Ascending aorta (tissue), 2 donors: ENCODE results near the gene CDC37L1. TPM values are rescaled to one million over a fixed set of nuclear protein-coding genes. Genes with fewer than 3 reads are reported as not detected.

Source experiments
- DNase-seq, 2 donors: peaks; one replicate each; pipeline ENCODE4 v3.0.0-alpha.2; 2019; ENCODE audit warnings: low spot score in 2 of 2
- H3K27ac ChIP-seq, 2 donors: fragments of 200-600 bp; sonication (generic); one replicate each; pipeline ENCODE4 v1.5.1; 2016 to 2017; ENCODE audit warnings: mild to moderate bottlenecking in 1 of 2
- H3K27me3 ChIP-seq: fragments of 200-600 bp; sonication (generic); one replicate; pipeline ENCODE4 v1.5.1; 2017
- H3K36me3 ChIP-seq, 2 donors: fragments of 200-600 bp; sonication (generic); one replicate each; pipeline ENCODE4 v1.5.1; 2016
- H3K4me1 ChIP-seq, 2 donors: fragments of 200-600 bp; sonication (generic); one replicate each; pipeline ENCODE4 v1.5.1; 2016 to 2017; ENCODE audit warnings: mild to moderate bottlenecking in 1 of 2
- H3K4me3 ChIP-seq, 2 donors: fragments of 200-600 bp; sonication (generic); one replicate each; pipeline ENCODE4 v1.5.1; 2016 to 2017; ENCODE audit warnings: mild to moderate bottlenecking in 1 of 2
- H3K9me3 ChIP-seq, 2 donors: fragments of 200-600 bp; sonication (generic); one replicate each; pipeline ENCODE4 v1.5.1; 2016
- intact Hi-C: fragments of 100-400 bp; cut with DNase I; formaldehyde crosslinking; loops from one replicate; pipeline ENCODE4 v1.15.1; 2023
- total RNA-seq: library from RNA; depleted of rRNA; stranded (reverse); fragments of >200 nt; gene quantifications from one replicate; pipeline ENCODE4 v1.1.0, GENCODE V29; 2016
- TF ChIP-seq, protein P1 (sequence below), 3 experiments: fragments of 200-600 bp in 2 of 3; fragments of 450-650 bp in 1 of 3; sonication (generic) in 2 of 3; IDR thresholded peaks; one replicate each; pipeline ENCODE4 v1.5.1; 2016 to 2019; ENCODE audit warnings: antibody characterized with exemption in 3 of 3, mild to moderate bottlenecking in 1 of 3, moderate library complexity in 1 of 3

CDC37L1 gene
- total RNA-seq, 1 donor from 2014 or later: 17.2 TPM

DNA sequence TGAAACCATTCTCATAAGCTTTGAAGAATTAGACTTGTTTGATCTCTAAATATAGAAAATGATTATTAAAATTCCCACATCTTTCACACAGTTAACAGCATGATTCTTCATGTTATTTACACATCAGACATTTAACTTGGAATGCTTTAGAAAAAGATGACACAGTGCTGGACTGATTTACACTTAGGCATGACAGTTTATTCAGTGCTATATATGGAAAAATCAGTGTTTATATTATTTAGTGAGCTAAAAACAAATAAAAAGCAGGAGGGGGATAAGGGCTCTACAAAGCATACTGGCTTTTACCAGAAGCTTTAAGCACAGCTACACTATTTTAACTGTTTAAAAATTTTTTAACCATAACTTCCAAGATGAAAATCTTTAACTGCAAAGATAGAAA is 30.0 kb downstream of the CDC37L1 start:
- Histone ChIP-seq H3K4me3 (no peak overlapping the region), H3K27me3 (no peaks in the 10 kb centered on the region), H3K36me3 (peaks cover 12 to 33% of the 10 kb centered on the region in 2 donors), H3K9me3 (no peaks in the 10 kb centered on the region), H3K4me1 (no peaks in the 10 kb centered on the region), H3K27ac (no peak overlapping the region)
- intact Hi-C loops: no loop called here
- DNase-seq: no peak
- TF ChIP-seq, protein P1, sequence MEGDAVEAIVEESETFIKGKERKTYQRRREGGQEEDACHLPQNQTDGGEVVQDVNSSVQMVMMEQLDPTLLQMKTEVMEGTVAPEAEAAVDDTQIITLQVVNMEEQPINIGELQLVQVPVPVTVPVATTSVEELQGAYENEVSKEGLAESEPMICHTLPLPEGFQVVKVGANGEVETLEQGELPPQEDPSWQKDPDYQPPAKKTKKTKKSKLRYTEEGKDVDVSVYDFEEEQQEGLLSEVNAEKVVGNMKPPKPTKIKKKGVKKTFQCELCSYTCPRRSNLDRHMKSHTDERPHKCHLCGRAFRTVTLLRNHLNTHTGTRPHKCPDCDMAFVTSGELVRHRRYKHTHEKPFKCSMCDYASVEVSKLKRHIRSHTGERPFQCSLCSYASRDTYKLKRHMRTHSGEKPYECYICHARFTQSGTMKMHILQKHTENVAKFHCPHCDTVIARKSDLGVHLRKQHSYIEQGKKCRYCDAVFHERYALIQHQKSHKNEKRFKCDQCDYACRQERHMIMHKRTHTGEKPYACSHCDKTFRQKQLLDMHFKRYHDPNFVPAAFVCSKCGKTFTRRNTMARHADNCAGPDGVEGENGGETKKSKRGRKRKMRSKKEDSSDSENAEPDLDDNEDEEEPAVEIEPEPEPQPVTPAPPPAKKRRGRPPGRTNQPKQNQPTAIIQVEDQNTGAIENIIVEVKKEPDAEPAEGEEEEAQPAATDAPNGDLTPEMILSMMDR (IDR thresholded peaks at IDR 0.05): no peak

DNA sequence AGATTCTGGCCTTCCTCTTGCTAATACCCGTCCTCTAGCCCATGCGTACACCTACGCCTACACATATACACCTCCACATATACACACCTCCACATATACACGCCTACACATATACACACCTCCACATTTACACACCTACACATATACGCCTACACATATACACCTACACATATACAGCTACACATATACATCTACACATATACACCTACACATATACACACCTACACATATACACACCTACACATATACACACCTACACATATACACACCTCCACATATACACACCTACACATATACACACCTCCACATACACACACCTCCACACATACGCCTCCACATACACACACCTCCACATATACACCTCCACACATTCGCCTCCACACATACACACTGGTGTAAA is 34.5 kb downstream of the CDC37L1 start:
- Histone ChIP-seq H3K4me1 (no peaks in the 10 kb centered on the region), H3K4me3 (no peak overlapping the region), H3K27ac (no peak overlapping the region), H3K36me3 (peaks cover 25 to 43% of the 10 kb centered on the region in 2 donors), H3K9me3 (no peaks in the 10 kb centered on the region), H3K27me3 (no peaks in the 10 kb centered on the region)
- TF ChIP-seq, protein P1 (IDR thresholded peaks at IDR 0.05): no peak
- DNase-seq: no peak
- intact Hi-C loops: no loop called here

DNA sequence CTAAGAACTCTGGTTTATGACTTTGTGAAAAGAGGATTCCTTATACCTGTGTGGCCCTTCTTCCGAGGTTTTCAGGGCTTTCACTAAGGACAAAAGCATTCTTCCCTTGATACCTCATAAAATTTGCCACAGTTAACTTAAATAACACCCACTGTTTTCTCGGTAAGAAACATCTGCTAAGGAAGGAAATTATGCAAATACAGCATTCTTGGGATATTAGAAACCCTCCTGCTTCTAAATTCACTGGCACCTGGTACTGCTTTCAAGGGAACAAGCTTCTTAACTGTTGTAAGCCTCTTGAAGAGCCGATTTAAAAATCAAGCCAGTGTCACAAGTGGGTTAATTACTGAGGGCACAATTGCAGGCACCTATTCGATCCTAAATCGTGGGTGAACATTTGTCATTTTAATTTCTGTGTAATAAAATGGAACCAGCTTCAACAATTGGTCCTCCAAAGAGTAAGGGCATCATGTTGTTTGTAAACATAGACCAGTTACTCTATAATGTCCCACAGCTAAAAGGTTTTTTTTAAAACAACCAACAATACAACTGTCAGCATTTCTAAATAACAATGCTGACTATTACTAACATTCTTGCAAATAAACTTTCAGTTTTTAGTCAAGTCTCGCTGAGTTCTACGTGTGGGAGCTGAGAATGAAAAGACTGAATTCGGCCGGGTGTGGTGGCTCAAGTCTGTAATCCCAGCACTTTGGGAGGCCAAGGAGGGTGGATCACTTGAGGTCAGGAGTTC is 35.1 kb downstream of the CDC37L1 start:
- no peaks in the 10 kb centered on the region for H3K9me3 ChIP-seq
- H3K36me3 ChIP-seq: peaks cover 31 to 49% of the 10 kb centered on the region in 2 donors
- no peaks in the 10 kb centered on the region for H3K4me1 ChIP-seq
- H3K27ac ChIP-seq: no peak overlapping the region
- TF ChIP-seq, protein P1 (IDR thresholded peaks at IDR 0.05): no peak
- intact Hi-C loops: no loop called here
- no peak overlapping the region for H3K4me3 ChIP-seq
- DNase-seq: no peak
- H3K27me3 ChIP-seq: no peaks in the 10 kb centered on the region

DNA sequence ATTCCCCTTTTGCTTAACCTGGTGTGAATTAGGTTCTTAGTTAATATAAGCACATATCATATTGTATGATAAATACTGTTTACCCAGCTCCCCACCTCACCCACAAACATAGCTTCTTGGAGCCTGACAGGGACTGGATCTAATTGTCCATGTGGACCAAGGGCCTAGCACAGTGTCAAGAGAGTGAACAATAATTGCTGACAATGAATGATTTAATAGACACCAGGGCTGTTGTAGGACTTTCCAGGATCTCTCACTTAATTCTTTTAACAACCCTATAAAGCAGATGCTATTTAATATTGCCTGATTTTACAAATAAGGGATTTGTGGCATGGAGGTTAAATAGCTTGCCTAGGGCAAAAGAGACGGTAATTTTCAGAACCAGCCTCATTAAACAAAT is 36.8 kb downstream of the CDC37L1 start:
- TF ChIP-seq, protein P1 (IDR thresholded peaks at IDR 0.05): no peak
- Histone ChIP-seq H3K27me3 (no peaks in the 10 kb centered on the region), H3K9me3 (no peaks in the 10 kb centered on the region), H3K4me1 (no peaks in the 10 kb centered on the region), H3K4me3 (no peak overlapping the region), H3K36me3 (peaks cover 28 to 48% of the 10 kb centered on the region in 2 donors), H3K27ac (no peak overlapping the region)
- no peak for DNase-seq
- intact Hi-C loops: no loop called here

DNA sequence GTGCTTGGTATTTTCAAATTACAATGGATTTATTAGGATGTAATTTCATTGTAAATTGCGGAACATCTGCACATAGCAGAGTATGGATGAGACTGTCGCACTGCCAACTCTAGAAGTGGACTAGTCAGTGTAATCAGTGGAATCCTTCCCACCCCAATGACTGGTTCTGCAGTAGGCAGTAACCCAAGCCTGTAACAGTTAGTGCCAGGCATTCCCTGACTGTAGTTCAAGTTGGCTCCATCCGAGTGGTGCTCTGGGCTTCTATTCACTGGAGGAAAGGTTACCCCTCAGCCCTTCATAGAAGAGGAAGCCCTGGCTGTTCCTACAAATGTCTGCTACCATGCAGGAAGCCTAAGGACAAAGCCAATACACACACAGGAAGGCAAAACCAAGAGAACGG is 38.4 kb downstream of the CDC37L1 start:
- H3K9me3 ChIP-seq: no peaks in the 10 kb centered on the region
- peaks cover 38 to 60% of the 10 kb centered on the region in 2 donors for H3K36me3 ChIP-seq
- TF ChIP-seq, protein P1 (IDR thresholded peaks at IDR 0.05): no peak
- no peaks in the 10 kb centered on the region for H3K27me3 ChIP-seq
- no peak overlapping the region for H3K4me3 ChIP-seq
- no peak for DNase-seq
- no peak overlapping the region for H3K27ac ChIP-seq
- intact Hi-C loops: no loop called here
- H3K4me1 ChIP-seq: no peaks in the 10 kb centered on the region
